CD8-positive, alpha-beta memory T cell (primary cell): Measurements from ENCODE around the gene TANC2. TPM values are rescaled to one million over a fixed set of nuclear protein-coding genes. Genes with fewer than 3 reads are reported as not detected.

Experiments
- CTCF ChIA-PET: fragments of 350-600 bp; sonication (Branson Sonifier 250); formaldehyde crosslinking; loops from one replicate; lab custom pipeline; 2021; ENCODE audit warnings: antibody characterized with exemption; lab: Charles Lee
- POLR2A ChIA-PET: fragments of 350-600 bp; sonication (Branson Sonifier 250); formaldehyde crosslinking; loops from one replicate; lab custom pipeline; 2021; ENCODE audit warnings: antibody characterized with exemption; lab: Charles Lee
- DNase-seq, 5 donors: peaks; one replicate each; pipeline versions ENCODE4 v3.0.0 to v3.0.0-alpha.2; 2020 to 2022; ENCODE audit warnings: mixed read lengths in 1 of 5
- H3K27ac ChIP-seq: one replicate; pipeline ENCODE4 v1.7.0; 2013; ENCODE audit warnings: low read depth, mild to moderate bottlenecking, low read length, moderate library complexity
- H3K27me3 ChIP-seq: 2 replicates; pipeline ENCODE4 v1.7.0; 2013; ENCODE audit warnings: low read length, mild to moderate bottlenecking; ENCODE audit not compliant: insufficient read depth, poor library complexity, severe bottlenecking
- H3K36me3 ChIP-seq: 2 replicates; pipeline ENCODE4 v1.7.0; 2013; ENCODE audit warnings: mild to moderate bottlenecking, low read length, moderate library complexity; ENCODE audit not compliant: insufficient read depth
- H3K4me1 ChIP-seq: 2 replicates; pipeline ENCODE4 v1.7.0; 2013; ENCODE audit warnings: mild to moderate bottlenecking, low read length, moderate library complexity; ENCODE audit not compliant: insufficient read depth
- H3K4me3 ChIP-seq: 2 replicates; pipeline ENCODE4 v1.7.0; 2013; ENCODE audit warnings: mild to moderate bottlenecking, low read length
- H3K9me3 ChIP-seq: 2 replicates; pipeline ENCODE4 v1.7.0; 2013; ENCODE audit warnings: mild to moderate bottlenecking, low read length
- H3K27ac Mint-ChIP-seq, 8 donors: one replicate each; pipeline ENCODE4 v1.8.0; 2020 to 2021; ENCODE audit warnings: mixed read lengths in 8 of 8, mild to moderate bottlenecking in 6 of 8, inconsistent platforms in 3 of 8, moderate library complexity in 3 of 8
- H3K27me3 Mint-ChIP-seq, 2 donors: one replicate each; pipeline ENCODE4 v1.8.0; 2020 to 2021; ENCODE audit warnings: mixed read lengths in 2 of 2, mild to moderate bottlenecking in 1 of 2, moderate library complexity in 1 of 2
- H3K36me3 Mint-ChIP-seq, 3 donors: one replicate each; pipeline ENCODE4 v1.8.0; 2020 to 2021; ENCODE audit warnings: mixed read lengths in 3 of 3, inconsistent platforms in 1 of 3, mild to moderate bottlenecking in 1 of 3
- H3K4me1 Mint-ChIP-seq, 3 donors: one replicate each; pipeline ENCODE4 v1.8.0; 2020 to 2021; ENCODE audit warnings: mixed read lengths in 3 of 3, inconsistent platforms in 1 of 3, mild to moderate bottlenecking in 1 of 3
- H3K4me3 Mint-ChIP-seq, 7 donors: one replicate each; pipeline ENCODE4 v1.8.0; 2020 to 2021; ENCODE audit warnings: mixed read lengths in 7 of 7, mild to moderate bottlenecking in 6 of 7, moderate library complexity in 4 of 7, inconsistent platforms in 2 of 7
- H3K9me3 Mint-ChIP-seq, 5 donors: one replicate each; pipeline ENCODE4 v1.8.0; 2020 to 2022; ENCODE audit warnings: mixed read lengths in 5 of 5, mild to moderate bottlenecking in 3 of 5, moderate library complexity in 2 of 5, inconsistent platforms in 1 of 5
- polyA plus RNA-seq: library from polyadenylated mRNA; unstranded; fragments of 300-500 nt; fragmentation: Illumina TruSeq; gene quantifications from one replicate; pipeline ENCODE4 v1.2.3, GENCODE V29; 2021
- total RNA-seq, 2 experiments: library from RNA; stranded (reverse); gene quantifications; one replicate each; pipeline ENCODE4 v1.2.3, GENCODE V29; 2021

The TANC2 gene
- total and polyA plus RNA-seq, 3 experiments from 2014 or later: 3.2 to 6.8 (median 6.3) TPM

DNA sequence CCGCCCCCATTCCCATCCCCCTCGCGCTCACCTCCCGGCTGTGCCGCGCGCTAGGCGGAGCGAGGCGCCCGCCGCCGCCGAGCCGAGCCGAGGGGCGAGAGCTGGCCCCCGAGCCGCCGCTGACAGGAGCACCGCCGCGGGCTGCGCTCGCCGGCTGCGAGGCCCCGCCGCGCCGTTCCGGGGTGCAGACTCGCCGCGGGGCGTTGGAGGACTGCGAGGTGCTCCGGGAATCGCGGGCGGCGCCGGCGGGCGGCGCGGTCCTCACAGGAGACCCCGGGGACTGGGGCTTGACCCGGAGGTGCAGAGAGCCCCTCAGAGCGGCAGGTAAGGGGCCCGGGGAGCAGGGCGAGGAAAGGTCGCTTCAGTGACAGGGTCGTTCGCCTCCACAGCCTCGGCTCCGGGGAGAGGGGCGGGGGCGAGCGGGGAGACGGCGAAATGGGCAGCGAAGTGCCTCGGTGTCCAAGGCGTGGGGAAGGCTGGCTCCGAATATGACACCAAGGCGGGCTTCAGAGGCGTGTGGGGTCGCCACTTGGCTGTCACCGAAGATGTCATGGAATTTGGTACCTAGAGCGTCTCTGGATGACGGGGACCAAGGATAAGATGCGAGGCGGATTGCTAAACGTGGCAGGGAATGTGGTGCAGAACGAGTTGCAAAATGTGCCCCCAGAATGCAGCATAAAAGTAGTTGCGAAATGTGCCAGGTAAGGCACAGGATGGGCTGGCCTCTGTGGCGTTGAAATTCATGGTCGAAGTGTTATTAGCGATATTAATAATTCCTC is 580 bp downstream of the TANC2 start:
- Mint-ChIP-seq H3K36me3 (peaks cover 0 to 6% (median 0%) of the 10 kb centered on the region in 3 donors), H3K27me3 (peaks cover 4% of the 10 kb centered on the region in 2 donors), H3K4me3 (peak overlapping the region; percentile 85 to 92 (median 89)), H3K4me1 (peaks cover 26 to 46% (median 34%) of the 10 kb centered on the region in 3 donors), H3K9me3 (no peaks in the 10 kb centered on the region), H3K27ac (peak overlapping the region; percentile 48 to 97 (median 81))
- no peaks in the 10 kb centered on the region for H3K36me3 ChIP-seq
- ChIA-PET POLR2A (interaction anchor here (1.5 kb wide), 1 partner anchor 242 kb away, joined by 4 read pairs; no protein-coding TSS in a partner anchor), CTCF (interaction anchor here (0.8 to 3.8 kb wide), 3 partner anchors 9 to 263 kb away, joined by 3 to 12 read pairs (median 4); no protein-coding TSS in a partner anchor)
- H3K4me1 ChIP-seq: peaks cover 22% of the 10 kb centered on the region
- H3K27me3 ChIP-seq: no peaks in the 10 kb centered on the region
- DNase-seq: peak in 2 of 5 donors; percentile 62 to 80
- peak overlapping the region; percentile 64 for H3K4me3 ChIP-seq
- no peak overlapping the region for H3K27ac ChIP-seq
- no peaks in the 10 kb centered on the region for H3K9me3 ChIP-seq

DNA sequence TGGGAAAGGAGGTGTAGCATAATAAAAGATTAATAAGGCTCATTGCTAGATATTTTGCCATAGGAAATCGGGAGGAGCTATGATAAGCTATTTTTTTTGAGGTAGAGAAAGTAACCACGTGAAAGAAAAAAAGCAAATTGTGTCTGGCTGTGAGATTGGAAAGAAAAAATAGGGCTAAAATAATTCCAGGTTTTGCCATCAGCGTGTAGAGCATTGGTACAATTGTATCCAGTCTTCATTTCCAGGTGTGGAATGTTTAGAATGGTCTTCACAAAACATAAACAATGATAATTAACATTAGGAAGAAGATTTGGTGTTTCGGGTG is 1.1 kb downstream of the TANC2 start:
- no peak overlapping the region for H3K27ac ChIP-seq

DNA sequence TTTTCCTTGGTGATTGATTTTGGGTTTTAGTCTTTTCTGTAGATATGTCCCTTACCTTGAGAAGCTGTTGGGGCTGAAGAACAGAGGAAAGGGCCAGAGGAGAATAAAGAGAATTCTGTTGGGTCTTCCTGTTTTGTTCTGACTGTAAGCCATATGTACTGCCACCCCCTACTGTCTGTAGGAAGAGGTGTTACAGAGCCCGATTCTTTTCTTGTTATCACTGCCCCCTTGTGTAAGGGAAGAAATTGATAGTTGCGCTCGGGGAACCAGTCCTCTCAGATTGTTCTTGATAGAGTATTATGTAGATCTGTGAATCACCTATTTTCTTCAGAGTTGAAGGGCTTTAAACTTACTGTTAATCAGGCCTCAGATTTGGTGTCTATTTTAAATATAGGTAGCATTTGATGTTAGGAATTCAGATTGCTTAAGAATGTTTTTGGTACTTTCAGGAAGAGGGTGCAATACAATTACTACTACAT is 2.4 kb downstream of the TANC2 start:
- Mint-ChIP-seq H3K4me3 (peak overlapping the region; percentile 55 to 82 (median 71)), H3K36me3 (peaks cover 0 to 6% (median 0%) of the 10 kb centered on the region in 3 donors), H3K9me3 (no peaks in the 10 kb centered on the region), H3K27me3 (peaks cover 4 to 8% of the 10 kb centered on the region in 2 donors), H3K27ac (peak overlapping the region in 7 of 8 donors; percentile 4 to 91 (median 53)), H3K4me1 (peaks cover 28 to 47% (median 34%) of the 10 kb centered on the region in 3 donors)
- H3K36me3 ChIP-seq: no peaks in the 10 kb centered on the region
- peaks cover 22% of the 10 kb centered on the region for H3K4me1 ChIP-seq
- H3K27me3 ChIP-seq: no peaks in the 10 kb centered on the region
- no peak overlapping the region for H3K4me3 ChIP-seq
- POLR2A ChIA-PET: no interaction called here
- DNase-seq: peak in 4 of 5 donors; percentile 21 to 73 (median 60)
- no peak overlapping the region for H3K27ac ChIP-seq
- no peaks in the 10 kb centered on the region for H3K9me3 ChIP-seq
- CTCF ChIA-PET: interaction anchor here (1.0 to 3.8 kb wide), 2 partner anchors 245 to 264 kb away, joined by 6 to 12 read pairs; no protein-coding TSS in a partner anchor

More for the DNA sequence above, 1.1 kb downstream of the TANC2 start:
- no peak for DNase-seq
- no peaks in the 10 kb centered on the region for H3K9me3 ChIP-seq
- ChIA-PET CTCF (interaction anchor here (0.8 to 3.8 kb wide), 3 partner anchors 8 to 263 kb away, joined by 3 to 12 read pairs (median 4); no protein-coding TSS in a partner anchor), POLR2A (no interaction called here)
- H3K36me3 ChIP-seq: no peaks in the 10 kb centered on the region
- H3K4me1 ChIP-seq: peaks cover 22% of the 10 kb centered on the region
- peak overlapping the region; percentile 64 for H3K4me3 ChIP-seq
- Mint-ChIP-seq H3K27ac (peak overlapping the region in 7 of 8 donors; percentile 48 to 97 (median 79)), H3K4me3 (peak overlapping the region; percentile 85 to 92 (median 89)), H3K36me3 (peaks cover 0 to 6% (median 0%) of the 10 kb centered on the region in 3 donors), H3K27me3 (peaks cover 4% of the 10 kb centered on the region in 2 donors), H3K9me3 (no peaks in the 10 kb centered on the region), H3K4me1 (peaks cover 26 to 46% (median 34%) of the 10 kb centered on the region in 3 donors)
- no peaks in the 10 kb centered on the region for H3K27me3 ChIP-seq

DNA sequence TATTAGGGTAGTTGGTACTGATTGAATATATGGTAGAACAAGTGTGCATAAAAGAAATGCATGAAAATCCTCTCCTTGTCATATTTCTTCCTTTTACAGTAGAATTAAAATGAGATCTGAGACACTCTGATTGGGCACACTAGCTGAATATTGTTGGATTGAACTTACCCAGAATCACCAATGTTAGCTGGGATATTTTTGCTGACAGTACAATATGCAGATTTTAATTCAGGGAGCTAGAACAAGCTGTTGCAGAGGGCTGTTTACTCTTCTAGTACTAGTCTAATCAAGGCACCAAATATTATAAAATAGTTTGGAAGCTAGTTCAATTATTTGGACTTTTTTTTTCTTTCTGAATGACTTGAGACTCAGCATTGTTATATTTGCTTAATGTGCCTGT is 4.6 kb downstream of the TANC2 start:
- peaks cover 0 to 6% (median 3%) of the 10 kb centered on the region in 3 donors for H3K36me3 Mint-ChIP-seq
- no peak overlapping the region for H3K4me3 Mint-ChIP-seq
- Histone ChIP-seq H3K4me3 (no peak overlapping the region), H3K36me3 (no peaks in the 10 kb centered on the region), H3K4me1 (peaks cover 15% of the 10 kb centered on the region), H3K9me3 (no peaks in the 10 kb centered on the region), H3K27ac (no peak overlapping the region), H3K27me3 (no peaks in the 10 kb centered on the region)
- CTCF ChIA-PET: interaction anchor here (1.1 kb wide), 1 partner anchor 267 kb away, joined by 3 read pairs; no protein-coding TSS in a partner anchor
- POLR2A ChIA-PET: no interaction called here
- peaks cover 4 to 7% of the 10 kb centered on the region in 2 donors for H3K27me3 Mint-ChIP-seq
- H3K4me1 Mint-ChIP-seq: peaks cover 22 to 38% (median 31%) of the 10 kb centered on the region in 3 donors
- no peak overlapping the region for H3K27ac Mint-ChIP-seq
- no peaks in the 10 kb centered on the region for H3K9me3 Mint-ChIP-seq
- no peak for DNase-seq

DNA sequence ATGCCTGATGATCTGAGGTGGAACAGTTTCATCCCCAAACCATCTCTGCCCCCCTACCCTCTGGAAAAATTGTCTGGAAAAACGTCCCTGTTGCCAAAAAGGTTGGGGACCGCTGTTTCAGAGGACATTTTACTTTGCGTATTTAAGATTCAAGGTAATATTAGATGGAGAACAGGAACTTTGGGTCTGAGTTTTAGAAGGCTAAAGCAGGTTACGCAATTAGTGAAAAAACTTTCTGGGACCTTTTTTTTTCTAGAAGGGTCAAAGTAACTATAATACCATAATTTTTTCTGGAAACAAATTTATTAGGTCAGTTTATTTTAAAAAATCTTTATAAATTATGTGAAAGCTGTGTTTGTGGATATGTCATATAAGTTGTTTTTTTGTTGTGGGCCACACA is 5.8 kb downstream of the TANC2 start:
- ChIA-PET CTCF (no interaction called here), POLR2A (no interaction called here)
- Histone ChIP-seq H3K36me3 (no peaks in the 10 kb centered on the region), H3K27ac (no peak overlapping the region), H3K27me3 (no peaks in the 10 kb centered on the region), H3K4me1 (peaks cover 14% of the 10 kb centered on the region), H3K4me3 (no peak overlapping the region), H3K9me3 (no peaks in the 10 kb centered on the region)
- Mint-ChIP-seq H3K4me3 (no peak overlapping the region), H3K4me1 (peaks cover 18 to 33% (median 27%) of the 10 kb centered on the region in 3 donors), H3K27ac (no peak overlapping the region), H3K9me3 (peaks cover 0 to 4% (median 3%) of the 10 kb centered on the region in 5 donors), H3K27me3 (peaks cover 4 to 5% of the 10 kb centered on the region in 2 donors), H3K36me3 (peaks cover 0 to 8% (median 3%) of the 10 kb centered on the region in 3 donors)
- no peak for DNase-seq

DNA sequence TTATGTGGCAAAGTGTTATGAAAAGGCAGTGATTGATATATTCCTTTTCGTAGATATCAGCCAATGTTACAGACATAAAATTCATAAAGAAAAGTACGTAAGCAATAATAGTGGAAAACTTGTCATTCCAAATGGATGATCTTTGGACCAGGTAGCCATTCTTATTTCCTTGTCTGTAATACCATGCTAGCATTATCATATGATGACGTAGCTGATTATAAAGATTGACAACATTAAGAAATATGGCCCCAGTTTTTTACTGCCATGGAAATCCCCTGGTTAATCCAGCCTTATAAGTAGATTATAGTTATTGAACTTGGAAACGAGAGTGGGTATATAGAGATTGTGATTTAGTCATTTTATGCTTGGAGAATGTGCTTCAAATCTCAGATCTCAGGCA is 8.8 kb downstream of the TANC2 start:
- H3K4me1 Mint-ChIP-seq: peaks cover 4 to 11% (median 4%) of the 10 kb centered on the region in 3 donors
- H3K4me3 Mint-ChIP-seq: no peak overlapping the region
- H3K4me3 ChIP-seq: no peak overlapping the region
- peaks cover 4 to 12% (median 7%) of the 10 kb centered on the region in 5 donors for H3K9me3 Mint-ChIP-seq
- H3K36me3 Mint-ChIP-seq: peaks cover 0 to 17% (median 0%) of the 10 kb centered on the region in 3 donors
- peak overlapping the region in 1 of 8 donors; percentile 22 for H3K27ac Mint-ChIP-seq
- no peaks in the 10 kb centered on the region for H3K9me3 ChIP-seq
- no peak for DNase-seq
- H3K36me3 ChIP-seq: no peaks in the 10 kb centered on the region
- H3K4me1 ChIP-seq: no peaks in the 10 kb centered on the region
- H3K27ac ChIP-seq: no peak overlapping the region
- CTCF ChIA-PET: interaction anchor here (1.3 kb wide), 1 partner anchor 8 kb away, joined by 4 read pairs; no protein-coding TSS in a partner anchor
- H3K27me3 ChIP-seq: no peaks in the 10 kb centered on the region
- POLR2A ChIA-PET: no interaction called here
- H3K27me3 Mint-ChIP-seq: peaks cover 4 to 6% of the 10 kb centered on the region in 2 donors

DNA sequence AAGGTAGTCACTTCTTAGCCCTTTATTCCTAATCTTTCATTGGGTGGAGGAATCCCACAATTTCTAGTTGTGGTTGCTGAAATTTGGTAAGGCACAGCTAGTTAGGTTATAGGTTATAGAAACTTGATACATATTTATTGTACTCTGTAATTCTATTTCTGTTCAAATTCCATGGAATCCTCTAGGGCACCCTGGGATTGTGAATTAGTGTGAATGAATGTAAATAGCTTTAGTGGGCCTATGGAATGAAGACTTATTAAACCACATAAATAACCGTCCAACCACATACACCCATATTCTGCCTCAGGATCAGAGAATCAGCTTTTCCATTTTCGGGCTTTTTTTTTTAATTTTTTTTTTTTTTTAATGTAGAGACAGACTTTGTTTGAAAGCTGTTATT is 9.2 kb downstream of the TANC2 start:
- CTCF ChIA-PET: interaction anchor here (1.3 kb wide), 1 partner anchor 8 kb away, joined by 4 read pairs; no protein-coding TSS in a partner anchor

More for the DNA sequence above, 9.2 kb downstream of the TANC2 start:
- H3K27ac ChIP-seq: no peak overlapping the region
- Mint-ChIP-seq H3K4me3 (no peak overlapping the region), H3K4me1 (peaks cover 4 to 15% (median 8%) of the 10 kb centered on the region in 3 donors), H3K36me3 (peaks cover 0 to 17% (median 0%) of the 10 kb centered on the region in 3 donors), H3K9me3 (peaks cover 4 to 12% (median 7%) of the 10 kb centered on the region in 5 donors), H3K27ac (peak overlapping the region in 1 of 8 donors; percentile 22), H3K27me3 (peaks cover 4 to 6% of the 10 kb centered on the region in 2 donors)
- no peaks in the 10 kb centered on the region for H3K27me3 ChIP-seq
- H3K4me3 ChIP-seq: no peak overlapping the region
- no peak for DNase-seq
- H3K4me1 ChIP-seq: no peaks in the 10 kb centered on the region
- no peaks in the 10 kb centered on the region for H3K36me3 ChIP-seq
- H3K9me3 ChIP-seq: no peaks in the 10 kb centered on the region
- POLR2A ChIA-PET: interaction anchor here (0.6 kb wide), 1 partner anchor 1288 kb away, joined by 4 read pairs; no protein-coding TSS in a partner anchor
